ENCODE measurements around the gene DAPK2.

The DAPK2 gene

DNA sequence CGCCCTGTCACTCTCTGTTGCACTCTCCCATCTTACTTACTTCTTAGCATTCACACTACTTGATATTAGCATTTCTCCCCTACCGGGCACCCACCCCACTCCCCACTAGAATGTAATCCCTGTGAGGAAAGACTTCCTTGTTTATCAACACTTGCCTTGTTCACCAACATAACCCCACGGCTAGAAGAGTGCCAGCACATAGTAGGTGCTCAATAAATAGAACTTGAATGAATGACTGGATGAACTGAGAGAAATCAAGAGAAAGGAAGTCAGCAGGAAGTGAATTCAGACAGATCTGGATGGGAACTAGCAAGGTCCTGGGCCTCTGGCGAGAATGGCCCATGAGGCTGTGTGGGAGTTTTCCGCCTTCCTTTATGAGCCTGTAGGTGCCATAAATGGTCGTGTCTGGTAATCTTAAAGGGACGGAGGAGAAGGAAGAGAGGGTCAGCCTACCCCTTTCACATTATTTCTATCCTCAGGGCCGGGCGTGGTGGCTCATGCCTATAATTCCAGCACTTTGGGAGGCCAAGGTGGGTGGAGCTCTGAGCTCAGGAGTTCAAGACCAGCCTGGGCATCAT is 170.1 kb downstream of the DAPK2 start:
- no peak for TF ChIP-seq ZNF384 (IDR thresholded peaks at IDR 0.05)
- no peak for TF ChIP-seq ARNT (IDR thresholded peaks at IDR 0.05)
- TF ChIP-seq CTBP1 (IDR thresholded peaks at IDR 0.05; ENCODE audit: borderline replicate concordance): no peak
- TF ChIP-seq FOXM1 (IDR thresholded peaks at IDR 0.05; ENCODE audit: borderline replicate concordance): no peak
- no peak for DNase-seq (ENCODE audit: extremely low spot score)
- ChIA-PET POLR2A (no interaction called here), CTCF (no interaction called here)

DNA sequence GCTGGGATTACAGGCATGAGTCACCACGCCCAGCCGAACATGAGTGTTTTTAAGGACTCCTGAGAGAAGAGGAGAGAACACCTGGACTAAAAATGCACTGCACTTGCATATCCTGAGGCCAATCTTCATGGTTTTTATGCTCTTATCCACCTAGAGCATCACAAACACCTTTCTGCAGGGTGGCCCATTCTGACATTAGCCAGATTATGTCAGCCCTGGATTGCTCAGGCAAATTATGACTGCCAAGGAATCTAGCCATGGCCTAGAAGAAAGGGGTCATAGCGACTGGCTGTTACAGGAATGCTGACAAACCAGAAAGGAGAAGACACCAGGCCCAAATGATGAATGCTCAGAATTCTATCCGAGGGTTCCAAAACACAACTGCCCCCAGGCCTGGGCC is 171.7 kb downstream of the DAPK2 start:
- TF ChIP-seq, protein P1, sequence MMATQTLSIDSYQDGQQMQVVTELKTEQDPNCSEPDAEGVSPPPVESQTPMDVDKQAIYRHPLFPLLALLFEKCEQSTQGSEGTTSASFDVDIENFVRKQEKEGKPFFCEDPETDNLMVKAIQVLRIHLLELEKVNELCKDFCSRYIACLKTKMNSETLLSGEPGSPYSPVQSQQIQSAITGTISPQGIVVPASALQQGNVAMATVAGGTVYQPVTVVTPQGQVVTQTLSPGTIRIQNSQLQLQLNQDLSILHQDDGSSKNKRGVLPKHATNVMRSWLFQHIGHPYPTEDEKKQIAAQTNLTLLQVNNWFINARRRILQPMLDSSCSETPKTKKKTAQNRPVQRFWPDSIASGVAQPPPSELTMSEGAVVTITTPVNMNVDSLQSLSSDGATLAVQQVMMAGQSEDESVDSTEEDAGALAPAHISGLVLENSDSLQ (IDR thresholded peaks at IDR 0.05): no peak
- TF ChIP-seq LEF1 (IDR thresholded peaks at IDR 0.05; ENCODE audit: borderline replicate concordance) (no peak), SUZ12 (IDR thresholded peaks at IDR 0.05) (no peak), FOXK2 (IDR thresholded peaks at IDR 0.05) (no peak), TARDBP (IDR thresholded peaks at IDR 0.05) (no peak), CTBP1 (IDR thresholded peaks at IDR 0.05; ENCODE audit: borderline replicate concordance) (no peak), L3MBTL2 (conservative IDR thresholded peaks at IDR 0.05) (no peak), NFRKB (IDR thresholded peaks at IDR 0.05) (no peak), SP1 (IDR thresholded peaks at IDR 0.05) (no peak), HDGF (IDR thresholded peaks at IDR 0.05; ENCODE audit: borderline replicate concordance) (no peak), ZNF384 (IDR thresholded peaks at IDR 0.05) (no peak), BHLHE40 (IDR thresholded peaks at IDR 0.05; ENCODE audit: borderline replicate concordance) (no peak), ARNT (IDR thresholded peaks at IDR 0.05) (no peak), ELF4 (IDR thresholded peaks at IDR 0.05) (no peak), FOXM1 (IDR thresholded peaks at IDR 0.05; ENCODE audit: borderline replicate concordance) (no peak), FOXA1 (IDR thresholded peaks at IDR 0.05) (no peak)
- ChIA-PET CTCF (no interaction called here), POLR2A (no interaction called here)
- DNase-seq (ENCODE audit: extremely low spot score): no peak

DNA sequence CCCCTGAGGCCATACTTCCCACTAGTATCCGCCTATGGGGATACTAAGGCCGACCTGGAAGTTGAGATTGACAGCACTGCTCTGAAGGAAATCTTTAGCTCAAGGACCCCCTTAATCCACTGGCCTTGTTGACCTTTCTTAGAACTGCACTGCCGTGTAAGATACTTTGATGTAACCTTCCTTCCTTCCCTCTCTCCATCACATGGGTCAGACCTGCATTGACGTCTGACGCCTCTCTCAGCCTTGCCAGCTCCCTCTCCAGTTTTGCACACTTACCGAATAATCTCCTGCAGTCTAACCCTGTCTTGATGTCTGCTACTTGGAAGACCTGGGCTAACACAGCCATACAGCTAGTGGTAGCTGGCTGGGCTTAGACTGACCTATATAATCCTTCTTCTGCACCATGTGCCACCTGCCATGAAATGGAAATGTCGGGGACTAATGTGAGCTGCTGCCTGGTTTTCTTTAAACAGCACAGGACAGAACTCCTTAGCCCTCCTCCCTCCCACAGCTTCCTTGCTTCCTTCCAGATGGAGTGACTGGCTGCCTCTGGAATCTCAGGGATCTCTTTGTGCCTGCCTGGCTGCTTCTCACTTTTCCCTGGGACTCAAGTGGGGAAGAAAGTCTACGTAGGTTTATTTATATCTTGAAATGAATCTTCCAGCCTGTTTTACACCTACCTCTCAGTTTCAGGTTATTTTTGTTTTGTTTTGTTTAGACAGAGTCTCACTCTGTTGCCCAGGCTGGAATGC is 173.3 kb downstream of the DAPK2 start:
- DNase-seq (ENCODE audit: extremely low spot score): no peak
- ChIA-PET POLR2A (no interaction called here), CTCF (interaction anchor here (0.6 kb wide), 1 partner anchor 137 kb away, joined by 3 read pairs; no protein-coding TSS in a partner anchor)
- no peak for TF ChIP-seq CTBP1 (IDR thresholded peaks at IDR 0.05; ENCODE audit: borderline replicate concordance)
- TF ChIP-seq L3MBTL2 (conservative IDR thresholded peaks at IDR 0.05): no peak
- TF ChIP-seq, protein P1 (IDR thresholded peaks at IDR 0.05): no peak
- no peak for TF ChIP-seq ARNT (IDR thresholded peaks at IDR 0.05)
- no peak for TF ChIP-seq FOXA1 (IDR thresholded peaks at IDR 0.05)

DNA sequence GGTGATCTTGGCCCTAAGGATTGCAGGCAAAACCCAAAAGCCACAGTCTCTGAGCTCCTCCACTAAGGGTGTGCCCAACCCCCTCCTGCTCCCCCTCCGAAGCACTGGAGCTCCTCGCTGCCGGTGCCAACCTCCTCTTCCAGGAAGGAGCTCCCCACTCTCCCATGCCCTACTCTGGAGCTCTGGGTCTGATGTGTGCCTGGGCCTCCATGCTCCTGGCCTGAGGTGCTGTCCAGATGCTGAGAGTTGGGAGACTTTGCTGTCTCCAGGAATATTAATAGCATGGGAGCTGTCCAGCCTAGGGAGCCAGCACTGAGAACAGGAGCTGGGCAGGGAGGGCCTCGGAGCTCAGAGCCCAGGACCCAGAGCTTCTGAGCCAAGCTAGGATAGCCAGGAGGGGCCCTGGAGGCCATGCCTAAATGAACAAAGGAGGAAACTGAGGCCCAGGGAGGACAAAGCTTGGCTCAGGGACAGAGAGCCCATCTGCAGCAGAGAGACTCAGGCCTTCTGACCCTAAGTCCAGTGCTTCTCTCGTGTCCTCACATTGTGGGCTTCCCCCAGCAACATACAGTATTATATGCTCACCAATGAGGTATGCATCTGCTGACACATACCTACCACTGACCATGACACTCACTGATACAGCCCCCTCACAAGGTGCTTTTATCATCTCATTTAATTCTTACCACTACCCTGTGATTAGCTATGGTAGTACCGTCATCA is 175.6 kb downstream of the DAPK2 start:
- ChIA-PET POLR2A (no interaction called here), CTCF (no interaction called here)
- TF ChIP-seq NFRKB (IDR thresholded peaks at IDR 0.05) (no peak), LEF1 (IDR thresholded peaks at IDR 0.05; ENCODE audit: borderline replicate concordance) (no peak), TARDBP (IDR thresholded peaks at IDR 0.05) (no peak), SP1 (IDR thresholded peaks at IDR 0.05) (no peak), SUZ12 (IDR thresholded peaks at IDR 0.05) (no peak), CTBP1 (IDR thresholded peaks at IDR 0.05; ENCODE audit: borderline replicate concordance) (no peak), FOXK2 (IDR thresholded peaks at IDR 0.05) (no peak), ELF4 (IDR thresholded peaks at IDR 0.05) (no peak), BHLHE40 (IDR thresholded peaks at IDR 0.05; ENCODE audit: borderline replicate concordance) (no peak), L3MBTL2 (conservative IDR thresholded peaks at IDR 0.05) (no peak), HDGF (IDR thresholded peaks at IDR 0.05; ENCODE audit: borderline replicate concordance) (no peak), ZNF384 (IDR thresholded peaks at IDR 0.05) (no peak)
- TF ChIP-seq, protein P1 (IDR thresholded peaks at IDR 0.05): no peak
- DNase-seq (ENCODE audit: extremely low spot score): peak; percentile 42

DNA sequence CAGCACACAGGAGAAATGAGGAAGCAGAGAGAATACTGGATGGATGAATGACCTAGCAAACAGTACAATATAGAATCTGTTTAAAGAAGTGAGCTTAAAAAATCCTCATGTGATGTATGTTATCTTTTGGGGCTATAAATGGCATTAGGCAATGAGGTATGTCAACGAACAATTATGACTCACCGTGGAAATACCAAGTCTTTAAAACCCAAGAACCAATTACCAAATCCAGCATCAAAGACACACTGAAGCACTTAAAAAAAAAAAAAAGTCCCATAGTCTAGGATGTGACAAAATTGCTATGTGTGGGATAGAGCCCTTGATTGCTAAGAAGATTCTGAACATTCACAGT is 176.3 kb downstream of the DAPK2 start:
- ChIA-PET POLR2A (no interaction called here), CTCF (no interaction called here)
- TF ChIP-seq FOXA1 (IDR thresholded peaks at IDR 0.05): no peak
- TF ChIP-seq TARDBP (IDR thresholded peaks at IDR 0.05): no peak
- no peak for DNase-seq (ENCODE audit: extremely low spot score)

DNA sequence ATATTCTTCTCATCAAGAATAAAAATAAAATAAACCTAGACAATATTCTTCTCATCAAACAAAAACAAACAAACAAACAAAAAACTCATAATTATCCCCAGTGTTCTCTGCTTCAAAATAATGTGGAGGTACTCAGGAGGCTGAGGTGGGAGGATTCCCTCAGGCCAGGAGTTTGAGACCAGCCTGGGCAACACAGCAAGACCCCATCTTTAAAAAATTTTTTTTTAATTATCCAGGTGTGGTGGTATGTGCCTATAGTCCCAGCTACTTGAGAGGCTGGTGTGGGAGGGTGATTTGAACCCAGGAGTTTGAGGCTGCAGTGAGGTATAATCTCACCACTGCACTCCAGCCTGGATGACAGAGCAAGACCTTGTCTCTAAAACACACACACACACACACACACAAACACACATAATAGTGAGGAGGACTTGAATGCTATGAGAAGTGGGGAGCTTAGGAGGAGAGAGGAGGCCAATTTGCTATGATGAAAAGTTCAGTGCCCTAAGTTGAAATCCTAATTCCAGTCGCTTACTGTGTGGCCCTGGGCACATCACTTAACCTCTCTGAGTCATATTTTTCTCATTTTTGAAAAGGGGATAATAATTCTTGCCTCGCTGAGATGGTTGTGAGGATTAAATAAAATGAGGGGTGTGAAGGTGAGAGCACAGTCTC is 176.8 kb downstream of the DAPK2 start:
- POLR2A ChIA-PET: no interaction called here
- TF ChIP-seq ARNT (IDR thresholded peaks at IDR 0.05) (no peak), ELF4 (IDR thresholded peaks at IDR 0.05) (no peak), ZNF384 (IDR thresholded peaks at IDR 0.05) (no peak), FOXA1 (IDR thresholded peaks at IDR 0.05) (no peak), SP1 (IDR thresholded peaks at IDR 0.05) (no peak), FOXK2 (IDR thresholded peaks at IDR 0.05) (no peak), LEF1 (IDR thresholded peaks at IDR 0.05; ENCODE audit: borderline replicate concordance) (no peak), L3MBTL2 (conservative IDR thresholded peaks at IDR 0.05) (no peak), HDGF (IDR thresholded peaks at IDR 0.05; ENCODE audit: borderline replicate concordance) (no peak), NFRKB (IDR thresholded peaks at IDR 0.05) (no peak), TARDBP (IDR thresholded peaks at IDR 0.05) (no peak), SUZ12 (IDR thresholded peaks at IDR 0.05) (no peak), BHLHE40 (IDR thresholded peaks at IDR 0.05; ENCODE audit: borderline replicate concordance) (no peak), CTBP1 (IDR thresholded peaks at IDR 0.05; ENCODE audit: borderline replicate concordance) (no peak), FOXM1 (IDR thresholded peaks at IDR 0.05; ENCODE audit: borderline replicate concordance) (no peak)
- TF ChIP-seq, protein P1 (IDR thresholded peaks at IDR 0.05): no peak
- CTCF ChIA-PET: no interaction called here
- no peak for DNase-seq (ENCODE audit: extremely low spot score)

All from HEK293T (cell line).